Stimulated activated CD8-positive, alpha-beta memory T cell treated with anti-CD3 and anti-CD28 coated beads, Interleukin-7, amount 100 ng/mL, for 4 hours (primary cell): Measurements from ENCODE around the gene TGFBR2.
A peak's percentile ranks its signal among the peaks of the same experiment; 100 is the strongest.

Experiments
- DNase-seq, 2 donors: peaks; one replicate each; pipeline ENCODE4 v3.0.0-alpha.2; 2020; ENCODE audit warnings: low read depth in 2 of 2

The TGFBR2 gene

GRCh38 chr3:30606301-30607031 is at the start of gene TGFBR2:
TGFBR2 (plus strand) TSS chr3:30606601; CDS start chr3:30606884, 283 bp downstream.
- DNase-seq, result peak; percentile 80 to 89

DNA sequence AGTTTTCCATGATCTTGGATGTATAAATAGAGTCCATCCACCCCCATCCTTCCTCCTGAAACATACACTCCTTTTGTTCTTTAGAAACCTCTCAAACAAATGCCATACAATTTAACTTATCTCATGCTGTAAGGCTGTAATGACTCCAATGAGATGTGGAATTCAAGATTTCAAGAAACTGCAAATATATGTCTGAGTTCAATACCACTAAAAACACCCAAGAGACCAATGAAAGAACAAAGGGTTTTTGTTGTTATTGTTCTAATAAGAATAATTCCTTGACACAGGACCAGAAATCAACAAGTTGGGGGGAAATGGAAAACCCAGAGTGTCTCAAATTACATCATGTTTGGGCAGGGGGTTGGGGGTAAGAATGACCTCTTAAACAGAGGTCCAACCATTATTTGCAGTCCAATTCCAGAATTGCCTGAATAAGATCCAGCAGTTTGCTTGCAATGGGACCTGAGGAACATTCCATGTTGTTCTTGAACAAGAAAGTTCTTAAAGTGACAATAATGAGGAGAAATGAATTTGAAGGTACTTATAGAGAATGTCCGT is 48.6 kb upstream of the TGFBR2 start:
- DNase-seq, result no peak

DNA sequence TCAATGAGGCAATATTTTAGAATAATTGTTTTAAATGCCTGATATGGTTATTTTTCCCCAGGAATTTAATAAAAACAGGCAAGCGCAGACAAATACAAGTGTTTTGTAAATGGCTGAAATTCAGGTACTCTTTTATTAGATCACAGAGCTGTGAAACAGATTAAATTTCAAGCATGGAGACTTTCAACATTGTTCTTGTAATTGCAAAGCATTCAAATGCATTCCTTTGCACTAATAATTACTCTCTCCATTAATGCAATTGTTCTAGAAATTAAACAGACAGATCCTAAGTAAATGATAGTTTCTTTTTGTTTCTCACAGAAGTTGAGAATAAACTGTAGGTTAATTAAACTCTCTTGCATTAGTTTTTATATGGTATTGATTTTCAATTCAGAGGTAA is 42.4 kb upstream of the TGFBR2 start:
- no peak for DNase-seq

- no peak for DNase-seq
Observed at GRCh38 chr3:30567139-30567753, 39.2 kb upstream of the TGFBR2 start.

GRCh38 chr3:30576946-30577345 is 29.5 kb upstream of the TGFBR2 start:
- no peak for DNase-seq

DNA sequence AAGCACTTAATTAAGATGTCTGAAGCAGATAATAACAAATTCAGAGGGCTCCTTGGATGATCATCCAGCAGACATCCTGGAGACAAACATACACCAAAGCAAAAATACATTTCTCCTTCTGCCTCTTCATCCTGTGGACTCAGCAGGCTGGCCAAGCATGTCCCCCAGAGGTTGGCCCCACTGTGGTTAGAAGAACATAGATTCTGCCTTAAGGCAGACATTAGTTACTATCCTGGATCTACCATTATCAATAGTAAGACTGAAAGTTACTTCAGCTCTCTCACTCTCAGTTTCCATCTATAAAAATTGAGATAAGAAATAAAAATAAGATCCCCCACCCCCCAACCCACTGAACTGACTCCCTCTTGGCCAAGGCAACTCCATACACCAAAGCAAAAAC is 28.6 kb upstream of the TGFBR2 start:
- no peak for DNase-seq

DNA sequence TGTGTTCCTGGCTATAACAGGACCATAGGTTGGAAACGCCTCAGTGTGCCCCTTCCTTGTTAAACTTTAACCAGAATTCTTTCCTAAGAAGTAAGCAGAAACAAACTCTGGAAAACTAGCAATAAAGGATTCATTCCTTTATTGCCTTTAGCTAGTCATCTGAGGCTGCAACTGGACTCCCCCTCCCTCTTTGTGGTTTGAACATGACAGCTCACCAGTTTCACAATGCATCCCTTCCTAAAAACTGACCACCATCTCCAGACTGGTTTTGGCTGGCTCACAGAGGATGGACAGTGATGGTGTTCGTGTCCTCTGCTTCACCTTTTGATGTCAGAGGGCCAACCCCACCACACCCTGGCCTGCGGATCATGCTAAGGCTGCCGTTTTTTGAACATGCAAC is 27.9 kb upstream of the TGFBR2 start:
- DNase-seq, result no peak

- no peak for DNase-seq
Observed at GRCh38 chr3:30578986-30579579, 27.3 kb upstream of the TGFBR2 start.

DNA sequence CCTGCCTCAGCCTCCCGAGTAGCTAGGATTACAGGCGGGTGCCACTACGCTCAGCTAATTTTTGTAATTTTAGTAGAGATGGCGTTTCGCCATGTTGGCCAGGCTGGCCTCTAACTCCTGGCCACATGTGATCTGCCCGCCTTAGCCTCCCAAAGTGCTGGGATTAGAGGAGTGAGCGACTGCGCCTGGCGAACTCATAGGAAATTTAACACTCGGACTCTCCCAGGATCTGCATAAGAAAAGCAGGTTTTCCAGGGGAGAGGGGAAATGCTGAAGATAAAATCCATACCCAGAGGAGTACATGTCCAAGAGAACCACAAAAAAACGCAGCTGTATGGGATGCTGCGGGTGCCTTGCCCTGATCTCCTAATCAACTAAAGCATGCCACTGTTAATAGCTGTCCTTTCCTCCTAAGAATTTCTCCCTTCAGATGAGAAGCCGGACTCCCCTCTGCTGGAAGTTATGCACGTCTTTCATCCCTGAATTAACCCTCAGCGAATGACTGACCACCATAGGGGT is 25.3 kb upstream of the TGFBR2 start:
- no peak for DNase-seq

- DNase-seq, result no peak
Observed at GRCh38 chr3:30581982-30582381, 24.4 kb upstream of the TGFBR2 start.

DNA sequence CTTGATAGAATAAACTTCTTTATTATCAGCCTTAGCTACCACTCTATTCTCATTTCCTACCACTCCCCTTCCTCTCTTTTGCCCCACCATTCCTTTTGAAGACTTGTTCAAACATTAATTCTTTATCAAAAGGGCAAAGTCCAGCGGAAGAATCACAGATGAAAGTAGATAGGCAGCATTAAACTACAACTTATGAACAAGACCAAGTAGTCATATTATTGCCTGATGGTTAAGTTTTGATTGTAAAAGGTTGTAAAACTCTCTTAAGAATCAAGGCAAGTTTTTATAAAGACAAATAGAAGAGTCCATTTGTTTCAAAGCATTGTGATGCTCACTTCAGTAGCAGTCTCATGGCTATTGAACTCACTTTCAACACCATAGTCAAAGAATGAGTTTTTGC is 22.4 kb upstream of the TGFBR2 start:
- no peak for DNase-seq

DNA sequence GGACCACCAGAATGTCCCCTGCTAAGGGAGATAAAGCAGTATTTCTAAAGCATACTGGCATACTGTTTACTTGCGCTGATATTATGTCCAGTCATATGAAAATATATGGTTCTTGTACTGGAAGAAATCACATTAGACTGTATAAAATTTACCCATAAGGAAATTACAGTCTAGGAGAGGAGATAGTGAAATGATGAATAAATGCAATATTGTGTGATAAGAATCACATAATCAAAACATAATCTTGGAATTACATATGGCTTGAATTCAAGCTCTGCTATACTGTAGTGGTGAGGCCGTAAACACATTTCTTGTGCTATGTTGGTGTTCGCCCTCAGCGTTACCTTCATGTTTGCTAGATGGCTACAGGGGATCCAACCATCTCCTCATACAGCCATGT is 20.7 kb upstream of the TGFBR2 start:
- no peak for DNase-seq

- DNase-seq, result no peak
Observed at GRCh38 chr3:30586096-30586805, 20.1 kb upstream of the TGFBR2 start.

GRCh38 chr3:30586806-30587486 is 19.5 kb upstream of the TGFBR2 start:
- DNase-seq, result no peak

DNA sequence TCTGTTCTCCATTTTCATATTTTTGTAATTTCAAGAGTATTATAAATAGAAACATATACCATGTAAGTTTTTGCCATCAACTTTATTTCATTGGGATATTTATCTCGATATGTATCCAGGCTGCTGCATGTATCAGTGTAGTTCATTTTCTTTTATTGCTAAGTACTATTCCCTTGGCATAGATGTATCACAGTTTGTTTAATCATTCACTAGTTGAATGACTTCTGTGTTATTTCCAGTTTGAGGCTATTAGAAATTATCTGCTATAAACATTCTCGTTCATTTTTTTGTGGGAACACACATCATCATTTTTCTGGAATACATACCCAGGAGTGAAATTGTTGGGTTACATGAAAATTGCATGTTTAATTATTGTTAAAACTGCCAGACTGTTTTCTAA is 18.5 kb upstream of the TGFBR2 start:
- no peak for DNase-seq

GRCh38 chr3:30596152-30596551 is 10.2 kb upstream of the TGFBR2 start:
- no peak for DNase-seq

GRCh38 chr3:30597131-30597768 is 9.2 kb upstream of the TGFBR2 start:
- no peak for DNase-seq

DNA sequence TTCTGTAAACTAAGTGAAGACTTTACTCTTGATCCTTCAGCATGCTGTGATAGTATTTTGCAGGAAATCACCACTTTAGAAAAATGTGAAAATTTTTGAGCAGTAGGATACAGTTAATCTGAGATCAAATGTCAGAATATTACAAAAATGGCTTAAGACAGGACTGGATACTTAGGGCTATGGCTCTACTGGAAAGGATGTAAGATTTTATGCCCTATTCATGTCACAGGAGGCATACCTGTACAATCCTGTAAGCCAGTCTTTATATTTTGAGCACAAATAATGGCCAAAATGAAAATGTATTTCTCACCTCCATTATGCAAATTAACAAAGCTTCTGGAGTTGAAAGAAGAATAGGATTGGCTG is 8.6 kb upstream of the TGFBR2 start:
- DNase-seq, result no peak

GRCh38 chr3:30598668-30599545 is 7.5 kb upstream of the TGFBR2 start:
- DNase-seq, result no peak

DNA sequence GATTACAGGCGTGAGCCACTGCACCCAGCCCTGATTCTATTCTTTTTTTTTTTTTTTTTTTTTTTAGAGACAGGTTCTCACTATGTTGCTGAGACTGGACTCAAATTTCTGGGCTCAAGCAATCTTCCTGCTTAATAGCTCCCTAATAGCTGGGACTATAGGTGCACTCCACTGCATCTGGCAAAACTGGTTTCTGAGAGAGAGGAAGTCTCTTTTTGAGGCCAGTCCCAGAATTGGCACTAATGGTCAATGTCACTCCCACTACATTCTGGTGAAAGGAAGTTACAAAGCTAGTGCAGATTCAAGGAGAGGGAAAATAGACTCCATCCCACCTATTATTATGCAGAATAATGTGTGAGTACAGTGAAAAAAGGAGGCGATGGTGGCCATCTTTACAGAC is 5.8 kb upstream of the TGFBR2 start:
- DNase-seq, result no peak
